Measurements from ENCODE around the gene HSD17B7.
"Not testable (repeated sequence)": the region's sequence is repeated elsewhere in the genome, so short reads cannot be mapped to it uniquely, and the experiment has no call there.

DNA sequence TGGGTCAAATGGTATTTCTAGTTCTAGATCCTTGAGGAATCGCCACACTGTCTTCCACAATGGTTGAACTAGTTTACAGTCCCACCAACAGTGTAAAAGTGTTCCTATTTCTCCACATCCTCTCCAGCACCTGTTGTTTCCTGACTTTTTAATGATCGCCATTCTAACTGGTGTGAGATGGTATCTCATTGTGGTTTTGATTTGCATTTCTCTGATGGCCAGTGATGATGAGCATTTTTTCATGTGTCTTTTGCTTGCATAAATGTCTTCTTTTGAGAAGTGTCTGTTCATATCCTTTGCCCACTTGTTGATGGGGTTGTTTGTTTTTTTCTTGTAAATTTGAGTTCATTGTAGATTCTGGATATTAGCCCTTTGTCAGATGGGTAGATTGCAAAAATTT lies 17.0 kb downstream of the HSD17B7 start:
- not testable (repeated sequence) for TF ChIP-seq TCF7L2 (IDR thresholded peaks at IDR 0.05; ENCODE audit: low read depth, low read length); GTF2F1 (IDR thresholded peaks at IDR 0.05; ENCODE audit: low read depth, low read length); ZKSCAN3 (CRISPR knock-in tag; IDR thresholded peaks at IDR 0.05); POLR2B (IDR thresholded peaks at IDR 0.05; ENCODE audit: low read depth, partially characterized antibody); FOS (IDR thresholded peaks at IDR 0.05; ENCODE audit: extremely low read depth, insufficient read length)

Measured in K562 (cell line).